ENCODE results near the gene LYRM9. TPM values are rescaled to one million over a fixed set of nuclear protein-coding genes. Genes with fewer than 3 reads are reported as not detected.
"Not testable (repeated sequence)": the region's sequence is repeated elsewhere in the genome, so short reads cannot be mapped to it uniquely, and the experiment has no call there.

Gene LYRM9
- total RNA-seq, 1 donor from 2014 or later, result 3.5 TPM

DNA sequence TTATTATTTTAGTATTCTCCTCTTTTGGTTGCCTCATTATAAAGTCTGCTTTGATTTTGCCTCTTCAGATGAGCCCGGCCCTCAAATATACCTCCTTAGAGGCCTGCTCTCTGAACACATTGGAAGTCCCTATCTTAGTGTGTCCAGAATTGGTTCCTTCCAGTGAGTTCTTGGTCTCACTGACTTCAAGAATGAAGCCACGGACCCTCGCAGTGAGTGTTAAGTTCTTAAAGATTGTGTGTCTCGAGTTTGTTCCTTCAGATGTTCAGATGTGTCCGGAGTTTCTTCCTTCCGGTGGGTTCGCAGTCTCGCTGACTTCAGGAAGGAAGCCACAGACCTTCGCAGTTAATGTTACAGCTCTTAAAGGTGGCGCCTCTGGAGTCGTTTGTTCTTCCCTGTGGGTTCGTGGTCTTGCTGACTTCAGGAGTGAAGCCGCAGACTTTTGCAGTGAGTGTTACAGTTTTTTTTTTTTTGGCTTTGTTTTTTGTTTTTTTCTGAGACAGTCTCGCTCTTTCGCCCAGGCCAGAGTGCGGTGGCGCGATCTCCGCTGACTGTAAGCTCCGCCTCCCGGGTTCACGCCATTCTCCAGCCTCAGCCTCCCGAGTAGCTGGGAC is 47.0 kb downstream of the LYRM9 start:
- peaks cover 6% of the 10 kb centered on the region for H3K9me3 Mint-ChIP-seq (ENCODE audit: unreplicated experiment)
- H3K4me3 Mint-ChIP-seq (ENCODE audit: unreplicated experiment), result no peak overlapping the region
- Histone ChIP-seq H3K27ac (ENCODE audit: low read depth, low read length) (no peak overlapping the region), H4K20me1 (ENCODE audit: insufficient read depth, low read length) (no peaks in the 10 kb centered on the region), H2AFZ (ENCODE audit: low read depth, low read length) (no peak overlapping the region), H3K27me3 (ENCODE audit: insufficient read depth, low read length) (no peaks in the 10 kb centered on the region), H3K36me3 (ENCODE audit: insufficient read depth, low read length) (no peaks in the 10 kb centered on the region), H3K4me3 (ENCODE audit: insufficient read depth, low read depth, low read length) (no peak overlapping the region), H3K9ac (ENCODE audit: low read length) (no peak overlapping the region), H3K9me3 (ENCODE audit: insufficient read depth, low read depth, low read length) (no peaks in the 10 kb centered on the region), H3K79me2 (ENCODE audit: insufficient read depth, low read length) (no peaks in the 10 kb centered on the region), H3K4me2 (ENCODE audit: low read length) (no peak overlapping the region), H3K4me1 (ENCODE audit: insufficient read depth, low read length) (no peaks in the 10 kb centered on the region)
- no peak for DNase-seq (ENCODE audit: low read depth)
- H3K4me1 Mint-ChIP-seq (ENCODE audit: low read depth, unreplicated experiment), result no peaks in the 10 kb centered on the region
- no peaks in the 10 kb centered on the region for H3K36me3 Mint-ChIP-seq (ENCODE audit: low read depth, unreplicated experiment)
- no peak for FAIRE-seq
- H3K27me3 Mint-ChIP-seq (ENCODE audit: low read depth, unreplicated experiment), result peaks cover 5% of the 10 kb centered on the region
- no peak overlapping the region for H3K27ac Mint-ChIP-seq (ENCODE audit: unreplicated experiment)
- no peak for TF ChIP-seq EZH2 (IDR thresholded peaks at IDR 0.05; ENCODE audit: insufficient read depth, low read length)
- TF ChIP-seq, protein P1, sequence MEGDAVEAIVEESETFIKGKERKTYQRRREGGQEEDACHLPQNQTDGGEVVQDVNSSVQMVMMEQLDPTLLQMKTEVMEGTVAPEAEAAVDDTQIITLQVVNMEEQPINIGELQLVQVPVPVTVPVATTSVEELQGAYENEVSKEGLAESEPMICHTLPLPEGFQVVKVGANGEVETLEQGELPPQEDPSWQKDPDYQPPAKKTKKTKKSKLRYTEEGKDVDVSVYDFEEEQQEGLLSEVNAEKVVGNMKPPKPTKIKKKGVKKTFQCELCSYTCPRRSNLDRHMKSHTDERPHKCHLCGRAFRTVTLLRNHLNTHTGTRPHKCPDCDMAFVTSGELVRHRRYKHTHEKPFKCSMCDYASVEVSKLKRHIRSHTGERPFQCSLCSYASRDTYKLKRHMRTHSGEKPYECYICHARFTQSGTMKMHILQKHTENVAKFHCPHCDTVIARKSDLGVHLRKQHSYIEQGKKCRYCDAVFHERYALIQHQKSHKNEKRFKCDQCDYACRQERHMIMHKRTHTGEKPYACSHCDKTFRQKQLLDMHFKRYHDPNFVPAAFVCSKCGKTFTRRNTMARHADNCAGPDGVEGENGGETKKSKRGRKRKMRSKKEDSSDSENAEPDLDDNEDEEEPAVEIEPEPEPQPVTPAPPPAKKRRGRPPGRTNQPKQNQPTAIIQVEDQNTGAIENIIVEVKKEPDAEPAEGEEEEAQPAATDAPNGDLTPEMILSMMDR (IDR thresholded peaks at IDR 0.05; ENCODE audit: insufficient read depth, low read depth, low read length), result no peak

DNA sequence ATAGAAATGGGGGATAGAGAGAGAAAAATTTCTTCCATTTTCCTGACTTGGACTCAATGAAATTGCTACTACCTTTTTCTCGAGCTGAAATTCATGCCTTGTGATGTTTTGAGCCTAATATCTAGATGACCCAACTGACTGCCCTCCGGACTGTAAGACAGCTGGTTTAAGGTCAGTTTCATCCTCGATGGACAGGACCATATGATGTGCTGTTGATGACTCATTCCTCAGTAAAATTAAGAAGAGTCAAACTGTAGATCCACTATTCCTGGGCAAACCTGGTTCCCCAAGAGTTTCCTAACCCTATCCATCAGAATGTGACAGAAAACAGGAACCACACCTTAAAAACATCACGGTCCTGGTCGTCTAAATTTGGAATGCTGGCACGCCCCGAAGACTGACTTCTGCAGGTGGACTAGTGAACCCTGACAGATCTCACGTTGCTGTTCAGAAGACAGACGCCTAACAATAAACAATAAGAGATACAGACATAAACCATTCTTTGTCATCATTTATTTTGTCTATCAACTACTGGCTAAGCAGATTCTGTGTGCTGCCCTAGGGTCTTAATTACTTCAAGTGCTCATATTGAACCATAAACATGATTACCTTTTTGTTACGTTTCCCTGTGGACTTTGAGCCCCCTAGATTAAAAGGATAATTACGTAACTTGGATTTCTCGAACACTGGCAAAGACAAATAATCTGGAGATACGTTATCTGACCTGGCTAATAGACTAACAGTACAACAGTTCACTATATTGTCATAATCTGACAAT is 47.7 kb downstream of the LYRM9 start:
- Mint-ChIP-seq H3K4me1 (ENCODE audit: low read depth, unreplicated experiment) (no peaks in the 10 kb centered on the region), H3K9me3 (ENCODE audit: unreplicated experiment) (peaks cover 6% of the 10 kb centered on the region), H3K27me3 (ENCODE audit: low read depth, unreplicated experiment) (peaks cover 5% of the 10 kb centered on the region), H3K36me3 (ENCODE audit: low read depth, unreplicated experiment) (no peaks in the 10 kb centered on the region), H3K4me3 (ENCODE audit: unreplicated experiment) (no peak overlapping the region), H3K27ac (ENCODE audit: unreplicated experiment) (no peak overlapping the region)
- Histone ChIP-seq H3K4me2 (ENCODE audit: low read length) (no peak overlapping the region), H3K36me3 (ENCODE audit: insufficient read depth, low read length) (no peaks in the 10 kb centered on the region), H3K4me3 (ENCODE audit: insufficient read depth, low read depth, low read length) (no peak overlapping the region), H3K9me3 (ENCODE audit: insufficient read depth, low read depth, low read length) (no peaks in the 10 kb centered on the region), H4K20me1 (ENCODE audit: insufficient read depth, low read length) (no peaks in the 10 kb centered on the region), H2AFZ (ENCODE audit: low read depth, low read length) (no peak overlapping the region), H3K27me3 (ENCODE audit: insufficient read depth, low read length) (no peaks in the 10 kb centered on the region), H3K4me1 (ENCODE audit: insufficient read depth, low read length) (no peaks in the 10 kb centered on the region), H3K27ac (ENCODE audit: low read depth, low read length) (no peak overlapping the region), H3K79me2 (ENCODE audit: insufficient read depth, low read length) (no peaks in the 10 kb centered on the region), H3K9ac (ENCODE audit: low read length) (no peak overlapping the region)
- TF ChIP-seq, protein P1 (IDR thresholded peaks at IDR 0.05; ENCODE audit: insufficient read depth, low read depth, low read length), result no peak
- no peak for TF ChIP-seq EZH2 (IDR thresholded peaks at IDR 0.05; ENCODE audit: insufficient read depth, low read length)
- FAIRE-seq (no peak), DNase-seq (ENCODE audit: low read depth) (no peak)

DNA sequence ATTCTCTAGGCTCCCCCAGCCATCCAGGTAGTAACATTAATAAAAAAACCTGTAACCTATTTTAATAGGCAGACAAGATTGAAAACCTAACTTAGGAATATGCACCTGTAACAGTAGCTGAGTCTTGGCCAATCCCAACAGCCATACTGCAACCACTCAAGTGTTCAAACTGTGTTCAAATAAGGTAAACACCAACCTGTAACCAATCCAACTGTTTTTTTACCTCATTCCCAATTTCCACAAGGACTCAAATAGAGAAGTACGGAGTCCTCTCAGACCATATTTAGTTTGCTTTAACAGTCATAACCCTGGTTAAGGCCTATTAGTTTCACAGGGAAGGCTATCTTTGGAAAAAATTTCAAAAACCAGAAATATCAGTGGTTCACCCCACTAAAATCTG is 52.5 kb downstream of the LYRM9 start:
- Histone ChIP-seq H3K4me2 (ENCODE audit: low read length) (no peak overlapping the region), H3K27me3 (ENCODE audit: insufficient read depth, low read length) (peaks cover 6% of the 10 kb centered on the region), H3K9ac (ENCODE audit: low read length) (no peak overlapping the region), H3K4me1 (ENCODE audit: insufficient read depth, low read length) (no peaks in the 10 kb centered on the region), H2AFZ (ENCODE audit: low read depth, low read length) (no peak overlapping the region), H3K27ac (ENCODE audit: low read depth, low read length) (no peak overlapping the region), H3K36me3 (ENCODE audit: insufficient read depth, low read length) (no peaks in the 10 kb centered on the region), H3K4me3 (ENCODE audit: insufficient read depth, low read depth, low read length) (no peak overlapping the region), H4K20me1 (ENCODE audit: insufficient read depth, low read length) (no peaks in the 10 kb centered on the region), H3K79me2 (ENCODE audit: insufficient read depth, low read length) (no peaks in the 10 kb centered on the region), H3K9me3 (ENCODE audit: insufficient read depth, low read depth, low read length) (no peaks in the 10 kb centered on the region)
- peaks cover 5% of the 10 kb centered on the region for H3K27me3 Mint-ChIP-seq (ENCODE audit: low read depth, unreplicated experiment)
- FAIRE-seq (no peak), DNase-seq (ENCODE audit: low read depth) (no peak)
- no peak overlapping the region for H3K27ac Mint-ChIP-seq (ENCODE audit: unreplicated experiment)
- no peaks in the 10 kb centered on the region for H3K36me3 Mint-ChIP-seq (ENCODE audit: low read depth, unreplicated experiment)
- no peaks in the 10 kb centered on the region for H3K9me3 Mint-ChIP-seq (ENCODE audit: unreplicated experiment)
- TF ChIP-seq, protein P1 (IDR thresholded peaks at IDR 0.05; ENCODE audit: insufficient read depth, low read depth, low read length), result no peak
- no peak for TF ChIP-seq EZH2 (IDR thresholded peaks at IDR 0.05; ENCODE audit: insufficient read depth, low read length)
- H3K4me1 Mint-ChIP-seq (ENCODE audit: low read depth, unreplicated experiment), result no peaks in the 10 kb centered on the region
- H3K4me3 Mint-ChIP-seq (ENCODE audit: unreplicated experiment), result no peak overlapping the region

DNA sequence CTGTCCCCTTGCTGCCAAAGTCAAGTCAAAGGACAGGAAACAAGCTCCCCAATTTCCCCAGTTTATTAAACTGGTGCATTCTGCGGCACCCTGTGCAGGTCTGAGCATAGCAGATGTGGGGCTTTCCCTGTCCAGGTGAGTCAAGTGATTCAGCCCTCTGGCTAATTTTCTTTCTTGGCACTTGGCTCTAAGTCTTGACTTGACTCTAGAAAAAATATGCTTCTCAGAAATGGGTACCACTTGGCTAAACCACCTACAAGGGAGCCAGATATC is 52.8 kb downstream of the LYRM9 start:
- H3K4me3 ChIP-seq (ENCODE audit: insufficient read depth, low read depth, low read length); H3K9me3 ChIP-seq (ENCODE audit: insufficient read depth, low read depth, low read length); H3K27ac Mint-ChIP-seq (ENCODE audit: unreplicated experiment); H3K4me2 ChIP-seq (ENCODE audit: low read length); H3K27ac ChIP-seq (ENCODE audit: low read depth, low read length); H3K36me3 ChIP-seq (ENCODE audit: insufficient read depth, low read length); H3K4me3 Mint-ChIP-seq (ENCODE audit: unreplicated experiment); H4K20me1 ChIP-seq (ENCODE audit: insufficient read depth, low read length); H3K79me2 ChIP-seq (ENCODE audit: insufficient read depth, low read length); FAIRE-seq; H3K36me3 Mint-ChIP-seq (ENCODE audit: low read depth, unreplicated experiment); H3K9ac ChIP-seq (ENCODE audit: low read length); DNase-seq (ENCODE audit: low read depth); H3K4me1 Mint-ChIP-seq (ENCODE audit: low read depth, unreplicated experiment); H3K4me1 ChIP-seq (ENCODE audit: insufficient read depth, low read length); H3K27me3 Mint-ChIP-seq (ENCODE audit: low read depth, unreplicated experiment); H3K27me3 ChIP-seq (ENCODE audit: insufficient read depth, low read length); H2AFZ ChIP-seq (ENCODE audit: low read depth, low read length); H3K9me3 Mint-ChIP-seq (ENCODE audit: unreplicated experiment): not testable (repeated sequence)
